H1 (cell line): ENCODE data around the gene SNX27. TPM values are rescaled to one million over a fixed set of nuclear protein-coding genes. Genes with fewer than 3 reads are reported as not detected.

ENCODE experiments used
- CBX5 ChIP-seq: fragments of 300-800, 300-1000 bp; sonication (generic); IDR thresholded peaks from 2 replicates; pipeline ENCODE4 v1.7.1; 2016; ENCODE audit warnings: antibody characterized with exemption, low read length, low read depth
- TAF1 ChIP-seq: IDR thresholded peaks from 2 replicates; pipeline ENCODE4 v1.6.1; 2011; ENCODE audit warnings: mild to moderate bottlenecking, low read depth, low read length
- polyA plus RNA-seq, 7 experiments: library from polyadenylated mRNA; depleted of rRNA in 3 of 7; stranded (reverse) in 5 of 7; unstranded in 2 of 7; fragments of >200 nt in 5 of 7; fragments of 200-250 nt in 2 of 7; gene quantifications; 1 replicate in 5 of 7; 2 replicates in 1 of 7; 4 replicates in 1 of 7; pipeline versions ENCODE4 v1.2.1 to v1.2.3, GENCODE V29; 2011 to 2013; ENCODE audit warnings: missing spikeins in 2 of 7, mixed read lengths in 2 of 7
- total RNA-seq: library from RNA; stranded (reverse); fragmentation: NEBNext Ultra II Directional; extraction: Animal tissue kit (Norgen Biotek cat#: 25700); gene quantifications from 2 replicates; pipeline ENCODE4 v1.2.1, GENCODE V29; 2021

SNX27 gene
- total and polyA plus RNA-seq, 2 of the 8 experiments (the other 6 are each of a cell fraction or from before 2014, with no cell fraction given), result 23.4 to 65.4 TPM

- TF ChIP-seq CBX5, result no peak
- no peak for TF ChIP-seq TAF1
These were observed 72.3 kb downstream of the SNX27 start (continued) for GRCh38 chr1:151684128-151684527.
